A549 (cell line): ENCODE results near the gene SYCE1. TPM values are rescaled to one million over a fixed set of nuclear protein-coding genes. Genes with fewer than 3 reads are reported as not detected.

Experiments
- ATAC-seq, 2 experiments: fragments of 200-7000 bp in 1 of 2; fragments of >200 bp in 1 of 2; cut with Nextera tagmentation in 1 of 2; cut with Tn5 transposase in 1 of 2; 3 replicates each; pipeline versions ENCODE4 v1.8.0 to v1.9.1; 2018 to 2020; ENCODE audit warnings: mild to moderate bottlenecking in 1 of 2, moderate library complexity in 1 of 2
- CTCF ChIA-PET: fragments of 300-600 bp; sonication (Branson Sonifier 250); formaldehyde crosslinking; extraction: SDS; loops from one replicate; lab custom pipeline; 2021; ENCODE audit warnings: antibody characterized with exemption, inconsistent platforms; lab: Yijun Ruan, JAX
- POLR2A ChIA-PET: fragments of 350-600 bp; formaldehyde crosslinking; extraction: SDS; loops from one replicate; lab custom pipeline; 2021; ENCODE audit warnings: antibody characterized with exemption, inconsistent platforms; lab: Yijun Ruan, JAX
- DNase-seq, 2 experiments: peaks; one replicate each; pipeline versions ENCODE4 v3.0.0 to v3.0.0-alpha.2; 2011 to 2016; ENCODE audit warnings: low read depth in 1 of 2, low spot score in 1 of 2
- FAIRE-seq: peaks from 2 replicates; lab custom pipeline; 2011; peaks lifted over from hg19 to GRCh38; lab: Jason Lieb, UNC
- H3K27ac ChIP-seq, 2 experiments: fragments of >200 bp; sonication (Bioruptor Twin); formaldehyde crosslinking; 3 replicates each; pipeline ENCODE4 v1.5.1; 2016 to 2017
- H3K4me1 ChIP-seq: fragments of >200 bp; sonication (Bioruptor Twin); formaldehyde crosslinking; 3 replicates; pipeline ENCODE4 v1.6.1; 2016
- H3K4me2 ChIP-seq: fragments of >200 bp; sonication (Bioruptor Twin); formaldehyde crosslinking; 3 replicates; pipeline ENCODE4 v1.6.1; 2016
- H3K4me3 ChIP-seq: fragments of >200 bp; sonication (Bioruptor Twin); formaldehyde crosslinking; 3 replicates; pipeline ENCODE4 v1.5.1; 2016
- H3K9me3 ChIP-seq: fragments of >200 bp; sonication (Bioruptor Twin); formaldehyde crosslinking; 3 replicates; pipeline ENCODE4 v1.6.1; 2016
- ATOH8 ChIP-seq: fragments of 250-450 bp; sonication (Bioruptor Pico); IDR thresholded peaks from 2 replicates; pipeline ENCODE4 v1.5.0; 2020; ENCODE audit warnings: low read depth, mild to moderate bottlenecking, moderate library complexity
- CBX2 ChIP-seq: fragments of 200-600 bp; sonication (generic); IDR thresholded peaks from 2 replicates; pipeline ENCODE4 v1.6.1; 2016; ENCODE audit warnings: low read depth, mild to moderate bottlenecking, borderline replicate concordance
- CEBPB ChIP-seq, 2 experiments: fragments of >200 bp in 1 of 2; sonication (Bioruptor Twin) in 1 of 2; formaldehyde crosslinking in 1 of 2; IDR thresholded peaks; 2 replicates each; pipeline ENCODE4 v1.6.1; 2012 to 2016
- CHD4 ChIP-seq: fragments of 200-600 bp; sonication (generic); IDR thresholded peaks from 2 replicates; pipeline ENCODE4 v1.6.1; 2016; ENCODE audit warnings: antibody characterized with exemption, mild to moderate bottlenecking, borderline replicate concordance
- EHF ChIP-seq: fragments of 250-450 bp; sonication (Bioruptor Pico); IDR thresholded peaks from 2 replicates; pipeline ENCODE4 v1.5.0; 2020; ENCODE audit warnings: mild to moderate bottlenecking
- FOSB ChIP-seq: fragments of 250-450 bp; sonication (Bioruptor Pico); IDR thresholded peaks from 2 replicates; pipeline ENCODE4 v1.5.0; 2020; ENCODE audit warnings: mild to moderate bottlenecking, moderate library complexity
- FOXS1 ChIP-seq: fragments of 250-450 bp; sonication (Bioruptor Pico); IDR thresholded peaks from 2 replicates; pipeline ENCODE4 v1.5.0; 2020; ENCODE audit warnings: mild to moderate bottlenecking, moderate library complexity
- HDAC2 ChIP-seq: fragments of 200-600 bp; sonication (generic); IDR thresholded peaks from 2 replicates; pipeline ENCODE4 v1.6.1; 2016
- HES2 ChIP-seq: fragments of >200 bp; sonication (Bioruptor Twin); formaldehyde crosslinking; IDR thresholded peaks from 2 replicates; pipeline ENCODE4 v1.6.1; 2016
- HEYL ChIP-seq: fragments of 250-450 bp; sonication (Bioruptor Pico); IDR thresholded peaks from 2 replicates; pipeline ENCODE4 v1.8.0; 2021; ENCODE audit warnings: mild to moderate bottlenecking, moderate library complexity
- HMGXB4 ChIP-seq: fragments of 250-450 bp; sonication (Bioruptor Pico); IDR thresholded peaks from 2 replicates; pipeline ENCODE4 v1.5.0; 2021; ENCODE audit warnings: mild to moderate bottlenecking, moderate library complexity, borderline replicate concordance
- HOXA7 ChIP-seq: fragments of 250-450 bp; sonication (Bioruptor Pico); IDR thresholded peaks from 2 replicates; pipeline ENCODE4 v1.5.0; 2020; ENCODE audit warnings: mild to moderate bottlenecking, moderate library complexity
- HOXB13 ChIP-seq: fragments of 250-450 bp; sonication (Bioruptor Pico); IDR thresholded peaks from 2 replicates; pipeline ENCODE4 v1.5.0; 2020; ENCODE audit warnings: low read depth, mild to moderate bottlenecking, moderate library complexity
- HOXB5 ChIP-seq: fragments of 250-450 bp; sonication (Bioruptor Pico); IDR thresholded peaks from 2 replicates; pipeline ENCODE4 v1.5.0; 2020; ENCODE audit warnings: mild to moderate bottlenecking, moderate library complexity
- KDM5A ChIP-seq: fragments of 200-600 bp; sonication (generic); IDR thresholded peaks from 2 replicates; pipeline ENCODE4 v1.6.1; 2016; ENCODE audit warnings: antibody characterized with exemption, mild to moderate bottlenecking
- MAFK ChIP-seq: fragments of 450-650 bp; IDR thresholded peaks from 2 replicates; pipeline ENCODE4 v1.6.1; 2014; ENCODE audit not compliant: partially characterized antibody
- MAX ChIP-seq: IDR thresholded peaks from 2 replicates; pipeline ENCODE4 v1.6.1; 2012
- MAZ ChIP-seq: fragments of 150-350 bp; IDR thresholded peaks from 2 replicates; pipeline ENCODE4 v1.6.1; 2014; ENCODE audit warnings: antibody characterized with exemption, low read depth, low read length, borderline replicate concordance
- NFE2L2 ChIP-seq: fragments of 150-350 bp; conservative IDR thresholded peaks from 2 replicates; pipeline ENCODE4 v1.6.1; 2014; ENCODE audit warnings: low read length
- PBX3 ChIP-seq: IDR thresholded peaks from 2 replicates; pipeline ENCODE4 v1.6.1; 2012
- PHF8 ChIP-seq: fragments of 200-600 bp; sonication (generic); IDR thresholded peaks from 2 replicates; pipeline ENCODE4 v1.6.1; 2016; ENCODE audit warnings: low read depth, mild to moderate bottlenecking, antibody characterized with exemption, moderate library complexity, borderline replicate concordance
- POLR2AphosphoS2 ChIP-seq: conservative IDR thresholded peaks from 2 replicates; pipeline ENCODE4 v1.6.1; 2012; ENCODE audit warnings: low read length, improper control_type of control experiment, inconsistent platforms
- RARB ChIP-seq: fragments of 250-450 bp; sonication (Bioruptor Pico); IDR thresholded peaks from 2 replicates; pipeline ENCODE4 v1.8.0; 2021; ENCODE audit warnings: mild to moderate bottlenecking, moderate library complexity
- RCOR1 ChIP-seq: fragments of 150-350 bp; IDR thresholded peaks from 2 replicates; pipeline ENCODE4 v1.6.1; 2014; ENCODE audit warnings: antibody characterized with exemption, low read length, low read depth
- RNF2 ChIP-seq: fragments of 200-600 bp; sonication (generic); IDR thresholded peaks from 2 replicates; pipeline ENCODE4 v1.6.1; 2016; ENCODE audit warnings: low read depth, mild to moderate bottlenecking, antibody characterized with exemption, moderate library complexity, borderline replicate concordance
- SMC3 ChIP-seq: fragments of >200 bp; sonication (Bioruptor Twin); formaldehyde crosslinking; IDR thresholded peaks from 3 replicates; pipeline ENCODE4 v1.6.1; 2018; ENCODE audit warnings: inconsistent platforms
- SREBF2 ChIP-seq: fragments of 450-650 bp; IDR thresholded peaks from 2 replicates; pipeline ENCODE4 v1.6.1; 2014; ENCODE audit warnings: mild to moderate bottlenecking, moderate library complexity
- TP53 ChIP-seq: fragments of 250-450 bp; sonication (Bioruptor Pico); IDR thresholded peaks from 2 replicates; pipeline ENCODE4 v1.5.0; 2021; ENCODE audit warnings: mild to moderate bottlenecking, moderate library complexity
- ZC3H11A ChIP-seq: fragments of 450-650 bp; IDR thresholded peaks from 2 replicates; pipeline ENCODE4 v1.6.1; 2014; ENCODE audit warnings: antibody characterized with exemption, mild to moderate bottlenecking
- WGBS: methylation state at CpG from one replicate; pipeline ENCODE4 v1.1.6; 2017; ENCODE audit errors: missing lambda C conversion rate; 5-methylcytosine and 5-hydroxymethylcytosine counted together
- polyA plus RNA-seq, 4 experiments: library from polyadenylated mRNA; depleted of rRNA in 3 of 4; stranded (reverse); fragments of >200 nt; fragmentation: RNase III in 1 of 4; extraction: RNeasy Plus Mini Kit Qiagen cat#74134 plus additional on column Dnase treatment in 1 of 4; gene quantifications; 2 replicates in 3 of 4; 3 replicates in 1 of 4; pipeline ENCODE4 v1.2.3, GENCODE V29; 2011 to 2017

The SYCE1 gene
- polyA plus RNA-seq, 2 of the 4 experiments (the other 2 are of a cell fraction): not detected

- no peak for DNase-seq
- H3K4me3 ChIP-seq: no peak overlapping the region
- H3K4me1 ChIP-seq: no peaks in the 10 kb centered on the region
- ChIA-PET CTCF (no interaction called here), POLR2A (no interaction called here)
- ATAC-seq: no peak
- no peak overlapping the region for H3K4me2 ChIP-seq
- FAIRE-seq: no peak
- H3K27ac ChIP-seq: no peak overlapping the region
- peaks cover under 1% of the 10 kb centered on the region; the same call in 2 of the 3 replicates for H3K9me3 ChIP-seq
- TF ChIP-seq FOXS1 (CRISPR knock-in tag) (no peak), MAZ (no peak), RCOR1 (no peak), PBX3 (no peak), HOXB5 (CRISPR knock-in tag) (no peak), SMC3 (no peak), MAX (no peak), TP53 (CRISPR knock-in tag) (no peak), EHF (CRISPR knock-in tag) (no peak), PHF8 (no peak), HMGXB4 (CRISPR knock-in tag) (no peak), ATOH8 (no peak), CBX2 (no peak), HES2 (no peak), POLR2AphosphoS2 (no peak), SREBF2 (no peak), HOXA7 (CRISPR knock-in tag) (no peak), ZC3H11A (no peak), HOXB13 (no peak), CEBPB (IDR thresholded peaks at IDR 0.05) (no peak)
- 37% methylated on average over 13 of the region's 29 CpGs for WGBS
Measured at GRCh38 chr10:133567609-133568286, 2.4 kb upstream of the SYCE1 start.

- no peak for FAIRE-seq
- TF ChIP-seq RNF2: no peak
- TF ChIP-seq HOXA7 (CRISPR knock-in tag): no peak
- TF ChIP-seq CBX2: no peak
- no peak for TF ChIP-seq PBX3
- no peak for TF ChIP-seq MAZ
- no peak for TF ChIP-seq HOXB13
- TF ChIP-seq HDAC2: no peak
- no peak for TF ChIP-seq KDM5A
- no peak for TF ChIP-seq CHD4
- TF ChIP-seq EHF (CRISPR knock-in tag): no peak
- TF ChIP-seq RARB (CRISPR knock-in tag): no peak
- no peak for TF ChIP-seq SMC3
- no peak for TF ChIP-seq SREBF2
- no peak for TF ChIP-seq ATOH8
- no peak for TF ChIP-seq MAFK
- no peak for TF ChIP-seq HES2
- no peak for TF ChIP-seq HEYL (CRISPR knock-in tag)
- no peak for TF ChIP-seq POLR2AphosphoS2
- TF ChIP-seq NFE2L2: no peak
- TF ChIP-seq FOSB: no peak
- 28% methylated on average over 5 of the region's 5 CpGs for WGBS
Measured at GRCh38 chr10:133567119-133567518, 1.7 kb upstream of the SYCE1 start.

More at GRCh38 chr10:133567119-133567518, 1.7 kb upstream of the SYCE1 start:
- Histone ChIP-seq H3K4me3 (no peak overlapping the region), H3K27ac (no peak overlapping the region), H3K9me3 (no peaks in the 10 kb centered on the region; the same call in 2 of the 3 replicates), H3K4me1 (no peaks in the 10 kb centered on the region), H3K4me2 (no peak overlapping the region)
- ChIA-PET CTCF (no interaction called here), POLR2A (no interaction called here)
- no peak for ATAC-seq
- no peak for DNase-seq
